Fibroblast of the aortic adventitia (primary cell): ENCODE measurements around the gene ITPRIPL1. TPM values are rescaled to one million over a fixed set of nuclear protein-coding genes. Genes with fewer than 3 reads are reported as not detected.

Experiments used
- DNase-seq: peaks from one replicate; pipeline ENCODE4 v3.0.0-alpha.2; 2010; ENCODE audit warnings: low read depth
- H3K4me3 ChIP-seq: 2 replicates; pipeline ENCODE4 v1.5.1; 2011; ENCODE audit warnings: low read depth, mild to moderate bottlenecking, control low read depth, low read length, moderate library complexity
- CTCF ChIP-seq: IDR thresholded peaks from 2 replicates; pipeline ENCODE4 v1.5.1; 2011; ENCODE audit warnings: mild to moderate bottlenecking, low read length, control low read depth, inconsistent platforms; ENCODE audit not compliant: insufficient read depth
- total RNA-seq: library from RNA; depleted of rRNA; stranded (reverse); fragments of >200 nt; gene quantifications from 2 replicates; pipeline ENCODE4 v1.2.3, GENCODE V29; 2012; ENCODE audit warnings: low replicate concordance

Gene ITPRIPL1
- total RNA-seq, 1 donor = 2.5 TPM

GRCh38 chr2:96340493-96341414 is 15.6 kb downstream of the ITPRIPL1 start:
- H3K4me3 ChIP-seq = no peak overlapping the region
- no peak for TF ChIP-seq CTCF
- DNase-seq = peak; percentile 27

- TF ChIP-seq CTCF = no peak
- H3K4me3 ChIP-seq = no peak overlapping the region
- no peak for DNase-seq
These were observed 16.5 kb downstream of the ITPRIPL1 start for GRCh38 chr2:96341641-96342040.

- no peak for TF ChIP-seq CTCF
- no peak overlapping the region for H3K4me3 ChIP-seq
- peak; percentile 90 for DNase-seq
These were observed 17.0 kb downstream of the ITPRIPL1 start for GRCh38 chr2:96342085-96342484.

- no peak for DNase-seq
- TF ChIP-seq CTCF = no peak
- H3K4me3 ChIP-seq = no peak overlapping the region
These were observed 18.9 kb downstream of the ITPRIPL1 start for GRCh38 chr2:96344011-96344410.

GRCh38 chr2:96345438-96345837 is 20.3 kb downstream of the ITPRIPL1 start:
- no peak for DNase-seq
- H3K4me3 ChIP-seq = no peak overlapping the region
- no peak for TF ChIP-seq CTCF

GRCh38 chr2:96345868-96346462 is 20.8 kb downstream of the ITPRIPL1 start:
- no peak for TF ChIP-seq CTCF
- no peak for DNase-seq
- H3K4me3 ChIP-seq = no peak overlapping the region
